GM19467 (cell line): ENCODE data around the gene CAMK1G.

Experiments
- ATAC-seq: cut with Tn5 transposase; IDR thresholded peaks from one replicate; pipeline ENCODE4 v1.9.1; 2021; ENCODE audit warnings: mild to moderate bottlenecking, moderate library complexity; ENCODE audit not compliant: unreplicated experiment

The CAMK1G gene

DNA sequence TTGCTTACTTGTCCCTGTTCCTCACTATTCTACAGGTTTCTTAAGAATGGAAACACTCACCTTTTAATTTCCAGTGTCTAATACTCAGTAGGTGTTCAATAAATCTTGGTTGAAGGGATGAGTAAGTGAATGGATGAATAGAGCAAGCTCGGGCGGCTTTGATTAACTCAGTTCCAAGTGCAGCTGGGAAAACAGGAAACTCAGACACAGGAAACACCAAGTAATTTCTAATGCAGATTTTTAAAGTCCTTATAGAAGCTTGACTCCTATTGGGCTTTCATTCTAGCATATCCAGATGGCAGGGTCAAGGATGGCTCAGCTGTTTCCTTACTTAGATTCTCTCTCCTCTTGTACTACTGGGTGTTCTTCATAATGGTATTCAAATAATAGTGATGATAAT lies 14.0 kb downstream of the CAMK1G start:
- no peak for ATAC-seq

DNA sequence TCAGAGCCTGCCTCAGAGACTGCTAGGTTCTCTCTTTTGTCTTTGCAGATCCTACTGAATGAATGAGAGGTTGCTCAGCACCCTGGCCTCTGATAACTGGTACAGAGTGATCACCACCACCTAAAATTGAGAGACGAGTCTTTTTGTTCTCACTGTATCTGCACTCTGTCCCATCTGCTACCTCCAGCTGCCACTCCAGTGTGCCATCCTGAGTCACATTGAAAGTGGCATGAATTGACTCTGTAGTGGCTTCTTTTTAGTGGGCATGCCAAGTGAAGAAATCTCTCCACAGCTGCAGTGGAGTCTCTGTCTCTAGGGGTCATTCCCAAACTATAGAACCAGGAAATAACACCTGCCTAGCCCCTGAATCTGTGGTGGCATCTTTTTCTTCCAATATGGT lies 14.7 kb downstream of the CAMK1G start:
- no peak for ATAC-seq

DNA sequence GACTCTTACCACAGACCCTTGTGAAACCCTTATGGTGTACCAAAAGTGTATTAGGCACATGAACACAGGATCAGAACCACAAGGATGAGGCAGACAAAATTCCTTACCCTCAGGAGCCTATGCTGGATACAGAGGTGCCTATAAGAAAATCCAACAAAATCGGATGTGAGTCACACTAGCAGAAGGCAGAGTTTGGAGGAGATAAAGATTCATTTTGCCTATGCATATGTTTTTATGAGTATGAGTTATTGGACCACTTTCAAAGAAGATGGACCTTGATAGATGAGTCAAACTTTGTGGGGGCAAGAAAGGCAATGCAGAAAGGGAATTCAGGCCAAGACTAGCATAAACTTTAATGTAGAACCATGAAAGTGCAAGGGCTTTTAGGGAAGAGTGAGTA lies 17.0 kb downstream of the CAMK1G start:
- no peak for ATAC-seq

DNA sequence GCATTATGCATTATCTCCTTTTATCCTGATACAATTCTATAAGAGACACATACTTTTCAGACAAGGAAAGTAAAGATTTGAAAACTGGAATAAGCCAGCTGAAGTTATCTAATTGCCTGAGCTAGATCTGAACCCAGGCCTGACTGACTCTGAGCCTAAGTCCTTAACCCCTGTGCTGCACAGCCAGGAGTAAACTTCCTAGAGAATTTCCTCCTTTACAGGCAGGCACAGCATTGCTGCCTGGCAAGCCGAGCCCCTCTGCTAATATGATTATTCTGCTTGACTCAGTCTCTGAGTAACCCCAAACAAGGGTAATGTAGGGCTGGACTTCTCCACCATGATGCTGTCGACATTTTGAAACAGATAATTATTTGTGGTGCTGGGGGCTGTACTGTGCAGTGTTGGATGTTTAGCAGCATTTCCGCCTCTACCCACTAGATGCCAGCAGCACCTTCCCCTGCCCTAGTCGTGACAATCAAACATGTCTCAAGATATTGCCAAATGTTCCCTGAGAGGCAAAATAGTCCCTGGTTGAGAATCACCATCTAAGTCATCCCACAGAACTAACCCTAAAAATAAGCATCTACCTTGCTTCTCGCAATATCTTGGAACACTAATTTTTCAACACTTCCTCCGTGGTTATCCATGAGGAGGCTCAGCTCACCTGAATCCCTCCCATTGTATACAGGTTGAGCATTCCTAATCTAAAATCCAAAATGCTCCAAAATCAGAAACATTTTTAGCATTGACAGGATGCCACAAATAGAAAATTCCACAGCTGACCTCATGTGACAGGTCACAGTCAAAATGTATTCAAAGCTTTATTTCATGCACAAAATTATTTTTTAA lies 18.5 kb downstream of the CAMK1G start:
- ATAC-seq = no peak

DNA sequence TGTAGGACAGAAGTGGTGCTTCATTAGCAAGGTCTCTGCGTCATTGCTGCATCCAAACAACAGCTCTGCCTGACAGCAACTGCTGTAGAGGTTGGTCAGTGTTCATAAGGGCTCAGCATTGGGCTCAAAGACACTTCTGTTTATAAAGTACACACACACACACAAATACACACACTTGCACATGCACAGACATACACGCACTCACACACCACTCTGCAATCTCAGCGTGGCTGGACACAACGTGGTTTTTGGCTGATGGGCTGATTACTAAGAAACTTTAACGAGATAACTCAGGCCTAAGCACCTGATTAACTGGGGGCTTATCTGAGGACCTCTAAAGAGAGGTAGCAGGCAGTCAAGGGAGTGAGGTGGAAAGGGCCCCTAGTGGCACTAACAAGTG lies 20.4 kb downstream of the CAMK1G start:
- ATAC-seq = no peak

DNA sequence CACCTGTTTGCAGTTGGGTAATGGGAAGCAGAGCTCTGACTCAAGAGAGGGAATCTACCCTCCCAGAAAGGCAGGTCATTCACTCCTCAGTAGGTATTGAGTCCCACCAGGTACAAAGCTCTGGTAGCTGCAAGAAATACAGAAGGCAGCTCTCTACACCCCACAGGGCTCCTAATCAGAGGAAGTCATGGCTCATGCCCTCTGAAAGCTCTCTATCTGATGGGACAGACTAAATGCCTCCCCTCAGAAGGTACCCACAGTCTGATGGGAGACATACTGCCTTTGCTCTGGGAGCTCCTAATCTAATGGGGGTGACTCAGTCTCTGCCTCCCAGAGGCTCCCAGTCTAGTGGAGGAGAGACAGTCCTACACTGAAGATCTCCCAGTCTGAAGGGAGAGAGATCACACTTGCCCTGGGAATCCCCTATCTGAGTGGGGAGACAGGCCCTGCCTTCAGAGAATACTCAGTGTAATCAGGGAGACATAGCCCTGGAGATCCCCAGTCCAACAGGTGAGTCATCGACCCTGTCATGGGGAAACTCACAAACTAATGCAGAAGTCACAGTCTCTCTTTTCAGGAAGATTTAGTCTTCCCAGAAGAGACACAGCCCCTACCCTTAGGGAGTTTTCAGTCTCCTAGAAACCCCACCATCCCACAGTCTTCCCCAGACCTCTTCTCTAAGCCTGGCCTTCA lies 23.7 kb downstream of the CAMK1G start:
- ATAC-seq = no peak

DNA sequence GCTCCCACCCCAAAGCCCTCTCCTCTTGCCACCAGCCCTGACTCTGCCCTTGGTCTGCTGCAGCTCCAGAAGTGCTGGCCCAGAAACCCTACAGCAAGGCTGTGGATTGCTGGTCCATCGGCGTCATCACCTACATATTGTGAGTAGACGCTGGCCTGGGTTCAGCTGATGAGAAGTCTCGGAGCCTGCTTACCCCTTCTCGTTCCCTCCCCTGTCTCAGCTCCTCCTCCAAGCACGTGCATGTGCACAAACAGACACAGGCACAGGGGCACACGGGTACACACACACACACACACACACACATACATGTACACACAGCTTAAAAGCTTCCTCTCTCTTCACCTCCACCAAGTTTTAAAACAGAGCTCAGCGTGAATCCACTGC lies 24.3 kb downstream of the CAMK1G start:
- ATAC-seq = no peak

DNA sequence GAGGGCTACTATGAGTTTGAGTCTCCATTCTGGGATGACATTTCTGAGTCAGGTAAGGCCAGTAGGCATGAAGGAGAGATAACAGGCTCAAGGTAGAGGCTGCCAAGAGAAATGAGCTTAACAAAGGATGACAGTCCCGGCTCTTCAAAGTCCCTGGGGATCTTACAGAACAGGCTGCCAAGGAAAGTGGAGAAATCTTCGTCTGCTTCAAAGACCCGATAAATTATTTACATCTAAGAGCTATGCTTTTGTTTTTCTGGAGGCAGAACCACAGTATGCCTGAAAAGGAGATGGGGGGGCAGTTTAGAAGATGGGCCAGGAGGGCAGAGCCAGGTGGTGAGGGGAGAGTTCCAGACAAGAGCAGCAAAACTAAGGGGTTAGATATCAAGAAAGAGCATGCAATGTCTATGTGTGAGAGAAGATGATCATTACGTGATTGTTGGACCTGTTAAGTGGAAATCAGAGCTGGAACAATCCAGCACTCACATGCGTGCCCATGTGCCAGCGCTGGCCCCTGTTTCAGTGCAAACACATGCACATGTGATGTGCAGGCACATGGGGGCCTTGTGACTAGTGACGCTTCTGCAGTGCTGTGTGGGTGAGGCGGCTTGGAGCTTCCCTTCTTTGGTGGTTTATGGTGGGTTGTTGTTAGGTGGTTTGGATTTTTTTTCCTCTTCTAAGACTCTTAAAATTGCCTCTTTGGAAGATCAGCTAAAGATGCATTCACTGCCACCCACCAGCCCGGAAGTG lies 25.7 kb downstream of the CAMK1G start:
- no peak for ATAC-seq

DNA sequence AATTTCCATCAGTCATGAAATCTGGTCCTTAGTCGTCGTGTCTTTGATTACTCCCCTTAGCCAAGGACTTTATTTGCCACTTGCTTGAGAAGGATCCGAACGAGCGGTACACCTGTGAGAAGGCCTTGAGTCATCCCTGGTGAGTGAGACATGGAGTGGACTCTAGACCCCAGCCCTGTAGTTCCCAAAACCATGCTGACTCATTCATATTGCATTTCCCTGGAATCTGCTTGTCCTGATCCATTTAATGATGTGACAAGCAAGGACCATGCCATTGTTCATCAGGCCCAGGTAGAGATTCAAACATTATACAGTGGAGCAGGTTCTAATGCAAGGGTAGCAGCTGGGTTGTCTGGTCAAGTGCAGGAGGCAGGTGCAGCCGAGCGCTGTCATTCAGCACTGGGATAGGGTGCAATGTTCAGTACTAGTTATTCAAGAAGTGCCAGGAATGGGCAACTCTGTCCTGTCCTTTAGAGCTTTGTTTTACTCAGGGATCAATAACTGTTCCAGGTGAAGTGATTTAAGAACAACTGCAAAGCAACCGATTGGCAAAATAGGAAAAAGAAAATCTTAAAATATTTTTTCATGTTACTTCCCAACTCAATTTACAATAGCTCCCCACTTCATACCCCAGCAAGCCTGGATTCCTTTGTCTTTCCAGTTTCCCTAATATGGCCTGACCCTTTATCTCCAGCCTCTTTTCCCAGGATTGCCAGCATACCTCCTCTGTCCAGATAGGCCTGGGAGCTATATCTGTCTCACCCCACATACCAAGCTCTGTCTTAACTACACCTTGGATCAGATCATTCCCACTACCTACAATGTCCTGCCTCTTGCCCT lies 26.5 kb downstream of the CAMK1G start:
- ATAC-seq = no peak

DNA sequence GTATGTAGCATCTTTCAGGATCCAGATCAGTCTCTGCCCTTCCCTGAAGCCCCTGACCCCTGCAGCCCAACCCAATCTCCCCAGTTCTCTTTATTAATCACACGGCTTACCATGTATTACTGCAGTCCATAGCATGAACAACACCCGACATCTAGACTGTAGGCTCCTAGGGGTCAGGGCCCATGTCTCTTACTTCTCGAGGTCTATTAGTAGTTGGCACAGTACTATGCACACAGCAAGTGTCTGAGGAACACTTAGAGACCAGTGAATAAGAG lies 27.1 kb downstream of the CAMK1G start:
- no peak for ATAC-seq

DNA sequence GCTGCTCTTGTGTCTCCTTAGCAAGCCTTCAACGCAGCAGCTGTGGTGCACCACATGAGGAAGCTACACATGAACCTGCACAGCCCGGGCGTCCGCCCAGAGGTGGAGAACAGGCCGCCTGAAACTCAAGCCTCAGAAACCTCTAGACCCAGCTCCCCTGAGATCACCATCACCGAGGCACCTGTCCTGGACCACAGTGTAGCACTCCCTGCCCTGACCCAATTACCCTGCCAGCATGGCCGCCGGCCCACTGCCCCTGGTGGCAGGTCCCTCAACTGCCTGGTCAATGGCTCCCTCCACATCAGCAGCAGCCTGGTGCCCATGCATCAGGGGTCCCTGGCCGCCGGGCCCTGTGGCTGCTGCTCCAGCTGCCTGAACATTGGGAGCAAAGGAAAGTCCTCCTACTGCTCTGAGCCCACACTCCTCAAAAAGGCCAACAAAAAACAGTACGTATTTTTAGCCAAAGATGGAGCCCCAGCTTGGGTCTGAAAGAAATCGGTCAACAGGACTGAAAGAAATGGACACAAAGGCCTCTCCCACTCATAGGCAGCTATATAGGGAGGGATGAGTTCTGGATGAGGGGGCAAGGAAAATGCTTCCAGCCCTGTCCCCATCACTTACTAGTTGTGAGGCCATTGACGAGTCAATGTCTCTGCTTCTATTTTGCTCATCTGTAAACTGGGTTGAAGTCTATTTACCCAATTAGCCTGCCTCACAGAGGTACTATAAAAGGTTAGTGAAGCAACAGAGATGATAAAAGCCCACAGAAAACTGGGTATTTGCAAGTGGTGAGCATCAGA lies 28.5 kb downstream of the CAMK1G start:
- no peak for ATAC-seq

DNA sequence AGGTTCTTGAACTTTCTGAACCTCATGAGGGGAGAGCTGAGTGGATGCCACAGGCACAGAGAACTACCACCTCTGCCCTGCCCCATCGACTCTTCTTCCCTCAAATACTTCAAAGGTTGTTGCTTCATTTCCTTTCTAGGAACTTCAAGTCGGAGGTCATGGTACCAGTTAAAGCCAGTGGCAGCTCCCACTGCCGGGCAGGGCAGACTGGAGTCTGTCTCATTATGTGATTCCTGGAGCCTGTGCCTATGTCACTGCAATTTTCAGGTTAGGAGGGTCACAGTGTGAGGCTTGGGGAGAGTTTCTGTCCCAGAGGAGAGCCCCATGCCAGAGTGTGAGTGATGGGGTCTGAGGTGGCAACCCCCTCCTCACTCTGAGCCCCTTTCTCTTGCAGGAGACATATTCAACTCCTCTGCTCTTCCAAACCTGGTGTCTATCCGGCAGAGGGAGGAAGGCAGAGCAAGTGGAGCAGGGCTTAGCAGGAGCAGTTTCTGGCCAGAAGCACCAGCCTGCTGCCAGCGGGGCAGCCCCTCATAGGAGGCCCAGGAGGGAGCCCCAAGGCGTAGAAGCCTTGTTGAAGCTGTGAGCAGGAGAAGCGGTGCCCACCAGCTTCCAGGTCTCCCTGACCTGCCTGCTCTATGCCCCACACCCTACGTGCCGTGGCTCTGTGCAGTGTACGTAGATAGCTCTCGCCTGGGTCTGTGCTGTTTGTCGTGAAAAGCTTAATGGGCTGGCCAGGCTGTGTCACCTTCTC lies 29.3 kb downstream of the CAMK1G start:
- ATAC-seq = no peak

DNA sequence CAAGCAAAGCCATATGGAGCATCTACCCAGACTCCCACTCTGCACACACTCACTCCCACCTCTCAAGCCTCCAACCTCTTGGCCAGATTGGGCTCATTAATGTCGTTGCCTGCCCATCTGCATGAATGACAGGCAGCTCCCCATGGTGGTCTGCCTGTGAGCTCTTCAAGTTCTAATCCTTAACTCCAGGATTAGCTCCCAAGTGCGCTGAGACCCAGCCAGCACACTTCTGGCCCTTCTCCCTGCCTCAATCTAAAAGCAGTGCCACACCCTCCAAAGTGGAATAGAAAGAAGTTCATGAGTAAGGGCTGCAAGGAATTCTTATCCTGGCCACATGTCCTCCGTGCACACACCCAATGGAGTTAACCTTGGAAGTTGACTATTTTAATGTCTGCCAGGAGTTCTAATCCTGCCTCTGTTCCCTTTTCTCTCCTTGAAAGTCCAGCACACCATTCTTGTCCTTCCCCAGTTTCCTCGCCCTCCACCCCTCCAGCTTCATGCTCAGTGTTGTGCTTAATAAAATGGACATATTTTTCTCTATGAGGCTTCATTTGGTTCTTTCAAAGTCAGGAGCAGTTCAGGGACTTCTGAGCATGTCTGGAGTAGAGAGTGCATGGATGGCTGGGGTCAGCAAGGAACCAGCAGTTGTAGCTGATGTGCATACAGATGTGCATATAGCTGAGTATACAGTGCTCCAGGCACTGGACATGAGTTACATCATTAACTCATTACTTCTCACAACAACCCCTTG lies 30.1 kb downstream of the CAMK1G start:
- no peak for ATAC-seq

DNA sequence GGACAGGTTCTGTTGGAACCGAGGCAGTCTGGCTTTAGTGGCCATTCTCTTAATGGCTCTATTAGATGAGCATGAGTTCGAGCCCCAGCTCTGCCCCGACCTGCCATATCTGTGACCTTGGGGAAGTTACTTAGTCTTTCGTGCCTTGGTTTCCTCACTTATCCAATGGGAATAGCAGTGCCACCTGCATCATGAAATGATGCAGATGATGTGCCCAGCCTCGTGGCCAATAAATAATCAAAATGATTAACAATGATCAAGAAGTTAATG lies 30.6 kb downstream of the CAMK1G start:
- ATAC-seq = no peak

DNA sequence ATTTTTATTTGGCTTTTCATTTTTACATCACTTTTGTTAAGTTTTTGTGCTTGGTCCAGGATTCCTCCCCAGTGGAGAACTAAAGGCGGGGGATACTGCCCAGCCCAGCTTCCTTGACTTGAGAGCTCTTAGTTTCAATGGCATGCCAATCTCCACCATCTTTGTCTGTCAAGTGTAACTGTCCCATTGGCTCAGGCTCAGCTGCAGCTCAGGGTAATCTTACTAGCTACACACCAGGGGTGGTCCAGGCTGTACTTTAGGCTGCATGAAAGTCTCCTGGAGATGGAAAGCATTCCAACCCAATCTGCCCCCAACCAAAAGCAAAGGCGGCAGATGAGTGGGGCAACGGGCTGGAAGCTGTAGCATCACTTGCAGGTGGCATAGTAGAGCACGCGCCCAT lies 31.4 kb downstream of the CAMK1G start:
- ATAC-seq = no peak

DNA sequence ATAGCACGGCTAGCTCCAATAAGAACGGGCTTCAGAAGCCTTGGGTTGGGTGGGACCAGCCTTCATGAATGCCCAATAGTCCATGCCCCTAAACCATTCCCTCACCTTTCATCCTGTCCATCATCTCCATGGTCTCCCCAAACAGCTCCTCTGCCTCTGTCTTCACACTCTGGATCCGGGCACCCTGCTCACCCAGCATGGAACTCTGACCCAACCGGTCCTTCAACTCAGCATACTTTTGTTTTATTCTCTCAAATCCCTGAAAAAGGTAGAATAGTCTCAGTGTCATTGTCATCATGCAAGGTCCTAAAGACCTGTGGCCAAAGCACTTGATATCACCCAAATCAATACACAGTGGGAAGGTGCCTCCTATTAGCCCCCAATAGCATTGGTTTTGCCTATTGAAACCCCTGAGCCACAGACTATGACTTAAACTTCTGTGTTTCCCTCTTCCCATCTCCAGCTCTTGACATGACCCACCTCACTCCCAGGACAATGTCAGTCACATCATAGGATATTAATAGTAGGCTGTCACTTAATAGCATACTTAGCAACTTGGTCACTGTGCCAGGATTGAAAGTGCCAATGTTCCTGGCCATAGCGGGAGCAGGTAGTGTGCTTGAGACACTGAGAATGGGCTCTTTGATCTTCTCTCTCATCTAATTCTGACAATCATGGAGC lies 33.0 kb downstream of the CAMK1G start:
- ATAC-seq = no peak

DNA sequence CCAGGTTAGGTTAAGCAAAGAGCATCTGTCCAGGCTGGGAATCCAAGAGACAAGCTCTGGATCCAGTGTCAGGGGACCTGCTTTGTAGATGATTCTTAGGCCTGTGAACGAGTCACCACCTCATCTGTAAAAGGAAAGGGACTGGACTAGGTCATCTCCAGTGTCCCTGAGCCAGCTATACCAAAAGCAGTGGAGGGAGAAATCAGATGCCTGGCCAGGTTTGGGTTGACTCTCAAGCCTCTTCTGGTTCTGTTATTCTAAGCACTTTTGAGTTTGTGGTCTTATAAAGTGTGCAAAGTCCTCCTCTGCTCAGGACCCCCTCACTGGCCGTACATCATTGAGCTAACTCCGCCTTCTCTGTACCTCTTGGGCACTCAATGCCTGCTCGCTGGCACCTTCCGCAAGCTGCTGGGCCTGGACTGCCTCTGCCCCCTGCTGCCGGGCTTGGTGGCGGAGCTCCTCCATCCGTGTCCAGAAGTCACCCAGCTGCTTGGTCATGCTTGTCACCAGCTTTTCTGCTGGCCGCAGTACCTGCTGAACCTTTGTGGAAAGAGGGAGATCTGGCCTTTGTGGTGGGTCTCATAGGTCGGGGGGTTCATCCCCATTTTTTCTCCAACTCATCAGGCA lies 33.6 kb downstream of the CAMK1G start:
- no peak for ATAC-seq

DNA sequence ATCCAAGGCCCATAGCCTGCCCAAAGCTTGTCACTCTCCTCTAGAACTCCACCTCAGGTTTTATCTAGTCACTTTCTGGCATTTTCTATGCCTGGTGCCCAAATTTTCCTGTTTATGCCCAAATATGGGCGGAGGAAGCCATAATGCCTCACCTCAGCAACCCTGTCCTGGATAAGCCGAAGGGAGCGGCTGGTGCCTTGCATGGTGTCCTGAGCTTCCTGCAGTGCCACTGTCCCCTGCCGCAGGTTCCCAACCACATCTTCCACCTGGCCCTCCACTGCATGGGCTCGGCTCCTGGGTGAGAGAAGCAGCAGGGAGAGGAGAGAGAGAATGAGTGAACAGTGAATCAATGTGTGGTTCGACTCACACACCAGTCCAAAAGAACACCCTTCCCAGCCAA lies 34.2 kb downstream of the CAMK1G start:
- ATAC-seq = no peak
